OCI-LY1 (cell line): Measurements from ENCODE around the gene PSMB4.

ENCODE experiments used
- H2AFZ ChIP-seq: fragments of 200-600 bp; sonication (generic), shearing (Covaris generic); 2 replicates; pipeline ENCODE4 v1.6.0; 2014; ENCODE audit warnings: antibody characterized with exemption, mild to moderate bottlenecking, low read length
- H3F3A ChIP-seq: fragments of 200-600 bp; sonication (generic), shearing (Covaris generic); 2 replicates; pipeline ENCODE4 v1.6.0; 2014; ENCODE audit warnings: mild to moderate bottlenecking, antibody characterized with exemption, low read length, moderate library complexity; ENCODE audit not compliant: insufficient read depth
- H3K27ac ChIP-seq: fragments of 200-600 bp; sonication (generic); 2 replicates; pipeline ENCODE4 v1.5.1; 2014; ENCODE audit warnings: low read length, mixed run types, mild to moderate bottlenecking, low read depth; ENCODE audit not compliant: poor library complexity, severe bottlenecking
- H3K27me3 ChIP-seq: fragments of 200-600 bp; sonication (generic); 2 replicates; pipeline ENCODE4 v1.6.0; 2014; ENCODE audit warnings: antibody characterized with exemption, mild to moderate bottlenecking, low read length, moderate library complexity; ENCODE audit not compliant: insufficient read depth
- H3K36me3 ChIP-seq: fragments of 200-600 bp; sonication (generic); 2 replicates; pipeline ENCODE4 v1.6.1; 2014; ENCODE audit warnings: mild to moderate bottlenecking, antibody characterized with exemption, low read length, moderate library complexity, mixed read lengths; ENCODE audit not compliant: insufficient read depth
- H3K4me1 ChIP-seq: fragments of 200-600 bp; sonication (generic); 2 replicates; pipeline ENCODE4 v1.5.1; 2014; ENCODE audit warnings: mild to moderate bottlenecking, low read length, moderate library complexity; ENCODE audit not compliant: insufficient read depth, severe bottlenecking
- H3K4me2 ChIP-seq: fragments of 200-600 bp; sonication (generic), shearing (Covaris generic); 2 replicates; pipeline ENCODE4 v1.6.1; 2014; ENCODE audit warnings: low read length
- H3K4me3 ChIP-seq: fragments of 200-600 bp; sonication (generic); 2 replicates; pipeline ENCODE4 v1.5.1; 2014; ENCODE audit warnings: low read length, low read depth, mild to moderate bottlenecking, mixed read lengths; ENCODE audit not compliant: poor library complexity, severe bottlenecking
- H3K79me2 ChIP-seq: fragments of 200-600 bp; shearing (Covaris generic); 2 replicates; pipeline ENCODE4 v1.6.1; 2016; ENCODE audit warnings: mixed run types, low read length, mixed read lengths; ENCODE audit not compliant: insufficient read depth
- H3K9ac ChIP-seq: fragments of 200-600 bp; sonication (generic), shearing (Covaris generic); 2 replicates; pipeline ENCODE4 v1.6.1; 2014; ENCODE audit warnings: mild to moderate bottlenecking, low read length, mixed read lengths
- H3K9me2 ChIP-seq: fragments of 200-600 bp; sonication (generic), shearing (Covaris generic); 2 replicates; pipeline ENCODE4 v1.6.1; 2014; ENCODE audit warnings: low read depth, mild to moderate bottlenecking, low read length, mixed read lengths
- H3K9me3 ChIP-seq: fragments of 200-600 bp; shearing (Covaris generic); 2 replicates; pipeline ENCODE4 v1.6.1; 2014; ENCODE audit warnings: low read length, mixed read lengths
- H4K20me1 ChIP-seq: fragments of 200-600 bp; sonication (generic), shearing (Covaris generic); 2 replicates; pipeline ENCODE4 v1.6.0; 2016; ENCODE audit warnings: mild to moderate bottlenecking, low read length; ENCODE audit not compliant: insufficient read depth
- EZH2 ChIP-seq: fragments of 200-600 bp; sonication (generic), shearing (Covaris generic); IDR thresholded peaks from 2 replicates; pipeline ENCODE4 v1.8.0; 2017; ENCODE audit warnings: borderline replicate concordance, mixed run types, mild to moderate bottlenecking, antibody characterized with exemption, low read length, moderate library complexity, mixed read lengths
- TF ChIP-seq, protein P1 (sequence below): fragments of 200-600 bp; sonication (generic), shearing (Covaris generic); IDR thresholded peaks from 2 replicates; pipeline ENCODE4 v1.5.1; 2017; ENCODE audit warnings: mild to moderate bottlenecking, antibody characterized with exemption, low read length, moderate library complexity, mixed read lengths

Gene PSMB4

DNA sequence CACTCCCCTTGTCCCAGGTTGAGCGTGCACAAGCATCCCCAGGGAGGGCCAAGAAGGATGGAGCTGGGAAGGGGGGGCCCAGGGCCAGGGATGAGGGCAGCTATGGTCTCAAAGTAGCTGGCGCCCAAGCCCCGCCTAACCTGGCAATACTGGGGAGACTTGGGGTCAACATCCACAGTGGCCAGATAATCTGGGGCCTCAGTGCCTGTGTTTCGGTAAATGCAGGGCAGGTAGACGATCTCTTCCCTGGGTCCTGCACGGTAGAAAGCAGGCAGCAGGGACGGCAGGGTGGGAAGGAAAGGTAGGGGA is 30.1 kb upstream of the PSMB4 start:
- H4K20me1 ChIP-seq, result no peaks in the 10 kb centered on the region
- no peaks in the 10 kb centered on the region for H3K4me1 ChIP-seq
- no peak overlapping the region for H3K9ac ChIP-seq
- H3K4me3 ChIP-seq, result no peak overlapping the region
- TF ChIP-seq, protein P1, sequence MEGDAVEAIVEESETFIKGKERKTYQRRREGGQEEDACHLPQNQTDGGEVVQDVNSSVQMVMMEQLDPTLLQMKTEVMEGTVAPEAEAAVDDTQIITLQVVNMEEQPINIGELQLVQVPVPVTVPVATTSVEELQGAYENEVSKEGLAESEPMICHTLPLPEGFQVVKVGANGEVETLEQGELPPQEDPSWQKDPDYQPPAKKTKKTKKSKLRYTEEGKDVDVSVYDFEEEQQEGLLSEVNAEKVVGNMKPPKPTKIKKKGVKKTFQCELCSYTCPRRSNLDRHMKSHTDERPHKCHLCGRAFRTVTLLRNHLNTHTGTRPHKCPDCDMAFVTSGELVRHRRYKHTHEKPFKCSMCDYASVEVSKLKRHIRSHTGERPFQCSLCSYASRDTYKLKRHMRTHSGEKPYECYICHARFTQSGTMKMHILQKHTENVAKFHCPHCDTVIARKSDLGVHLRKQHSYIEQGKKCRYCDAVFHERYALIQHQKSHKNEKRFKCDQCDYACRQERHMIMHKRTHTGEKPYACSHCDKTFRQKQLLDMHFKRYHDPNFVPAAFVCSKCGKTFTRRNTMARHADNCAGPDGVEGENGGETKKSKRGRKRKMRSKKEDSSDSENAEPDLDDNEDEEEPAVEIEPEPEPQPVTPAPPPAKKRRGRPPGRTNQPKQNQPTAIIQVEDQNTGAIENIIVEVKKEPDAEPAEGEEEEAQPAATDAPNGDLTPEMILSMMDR, result no peak
- no peak for TF ChIP-seq EZH2
- no peaks in the 10 kb centered on the region for H3K9me3 ChIP-seq
- no peaks in the 10 kb centered on the region for H3K9me2 ChIP-seq
- no peaks in the 10 kb centered on the region for H3K36me3 ChIP-seq
- no peaks in the 10 kb centered on the region for H3F3A ChIP-seq
- H3K27me3 ChIP-seq, result no peaks in the 10 kb centered on the region
- H2AFZ ChIP-seq, result no peak overlapping the region
- no peak overlapping the region for H3K4me2 ChIP-seq
- no peaks in the 10 kb centered on the region for H3K79me2 ChIP-seq
- no peak overlapping the region for H3K27ac ChIP-seq

DNA sequence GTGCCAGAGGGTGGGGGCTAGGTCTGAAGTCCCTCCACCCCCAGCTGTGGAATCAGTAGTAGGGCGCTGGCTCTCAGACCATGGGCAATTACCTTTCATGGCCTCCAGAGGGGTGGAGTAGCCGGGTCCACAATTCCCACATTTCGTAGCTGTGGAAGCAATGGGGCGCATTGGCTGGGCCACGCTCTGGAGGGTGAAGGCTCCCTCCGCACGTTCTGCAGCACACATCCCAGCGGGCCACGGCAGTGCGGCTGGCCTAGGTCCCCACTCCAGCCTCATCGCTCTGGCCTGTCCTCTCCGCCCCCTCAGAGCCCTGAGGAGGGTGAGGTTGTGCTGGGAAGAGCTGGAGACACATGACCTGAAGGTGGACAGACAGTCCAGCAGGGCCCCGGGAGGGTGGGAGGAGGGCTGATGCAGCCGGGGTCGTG is 29.7 kb upstream of the PSMB4 start:
- H3K4me2 ChIP-seq, result no peak overlapping the region
- no peaks in the 10 kb centered on the region for H3K36me3 ChIP-seq
- no peaks in the 10 kb centered on the region for H3K4me1 ChIP-seq
- H3K27me3 ChIP-seq, result no peaks in the 10 kb centered on the region
- H2AFZ ChIP-seq, result no peak overlapping the region
- H4K20me1 ChIP-seq, result no peaks in the 10 kb centered on the region
- H3F3A ChIP-seq, result no peaks in the 10 kb centered on the region
- TF ChIP-seq, protein P1, result no peak
- no peak for TF ChIP-seq EZH2
- H3K4me3 ChIP-seq, result no peak overlapping the region
- no peak overlapping the region for H3K9ac ChIP-seq
- H3K9me3 ChIP-seq, result no peaks in the 10 kb centered on the region
- no peaks in the 10 kb centered on the region for H3K79me2 ChIP-seq
- H3K27ac ChIP-seq, result no peak overlapping the region
- H3K9me2 ChIP-seq, result no peaks in the 10 kb centered on the region

- no peaks in the 10 kb centered on the region for H4K20me1 ChIP-seq
- H3K27me3 ChIP-seq, result no peaks in the 10 kb centered on the region
- H3F3A ChIP-seq, result no peaks in the 10 kb centered on the region
- TF ChIP-seq, protein P1, result no peak
- TF ChIP-seq EZH2, result no peak
- H3K9ac ChIP-seq, result no peak overlapping the region
- no peak overlapping the region for H3K27ac ChIP-seq
- H3K79me2 ChIP-seq, result no peaks in the 10 kb centered on the region
- H3K4me2 ChIP-seq, result no peak overlapping the region
- H3K4me3 ChIP-seq, result no peak overlapping the region
- H3K4me1 ChIP-seq, result no peaks in the 10 kb centered on the region
- no peaks in the 10 kb centered on the region for H3K9me3 ChIP-seq
- no peak overlapping the region for H2AFZ ChIP-seq
- no peaks in the 10 kb centered on the region for H3K9me2 ChIP-seq
- no peaks in the 10 kb centered on the region for H3K36me3 ChIP-seq
Observed at GRCh38 chr1:151370211-151370911, 29.0 kb upstream of the PSMB4 start.
